Measurements from ENCODE around the gene MAML3.

DNA sequence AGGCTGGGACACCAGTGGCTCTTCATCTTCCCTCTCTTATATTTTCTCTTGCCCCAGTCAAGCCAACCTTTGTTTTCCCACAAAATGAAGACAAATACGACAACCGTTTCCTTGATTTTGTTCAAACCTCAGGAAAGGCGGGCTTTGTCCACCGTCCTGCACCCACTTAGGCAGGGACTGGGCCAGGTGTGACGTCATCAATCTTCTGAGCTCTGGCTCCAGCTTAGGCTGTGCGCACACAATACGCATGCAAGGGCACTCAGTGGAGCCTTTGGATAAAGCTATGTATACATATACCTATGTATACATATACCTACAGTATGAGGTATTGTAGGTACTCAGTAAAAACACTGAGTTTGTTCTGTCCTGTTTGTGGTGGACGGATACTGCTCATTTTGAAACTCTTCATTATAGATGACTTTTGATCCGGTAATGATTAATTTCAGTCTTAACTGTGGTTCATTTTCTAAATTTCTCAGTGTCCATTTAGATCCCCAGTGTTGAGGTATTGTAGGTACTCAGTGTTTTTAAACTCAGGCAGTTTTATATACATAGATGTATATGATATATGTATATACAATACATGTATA is 293.5 kb downstream of the MAML3 start:
- TF ChIP-seq POLR2A (IDR thresholded peaks at IDR 0.05; ENCODE audit: low read length) (no peak), GATA1 (IDR thresholded peaks at IDR 0.05; ENCODE audit: low read depth, low read length) (no peak)
